B cell (primary cell): ENCODE results near the gene EEA1.

ENCODE experiments used
- EZH2 ChIP-seq: IDR thresholded peaks from 2 replicates; pipeline ENCODE4 v1.6.1; 2012; ENCODE audit warnings: borderline replicate concordance, low read depth, mild to moderate bottlenecking, moderate library complexity, low read length; ENCODE audit not compliant: insufficient read depth, poor library complexity, severe bottlenecking
- TF ChIP-seq, protein P1 (sequence below): fragments of 200-600 bp; IDR thresholded peaks from one replicate; pipeline ENCODE4 v1.8.0; 2022; ENCODE audit warnings: antibody characterized with exemption, mild to moderate bottlenecking

GRCh38 chr12:92847368-92847767 is 81.7 kb downstream of the EEA1 start:
- TF ChIP-seq, protein P1, sequence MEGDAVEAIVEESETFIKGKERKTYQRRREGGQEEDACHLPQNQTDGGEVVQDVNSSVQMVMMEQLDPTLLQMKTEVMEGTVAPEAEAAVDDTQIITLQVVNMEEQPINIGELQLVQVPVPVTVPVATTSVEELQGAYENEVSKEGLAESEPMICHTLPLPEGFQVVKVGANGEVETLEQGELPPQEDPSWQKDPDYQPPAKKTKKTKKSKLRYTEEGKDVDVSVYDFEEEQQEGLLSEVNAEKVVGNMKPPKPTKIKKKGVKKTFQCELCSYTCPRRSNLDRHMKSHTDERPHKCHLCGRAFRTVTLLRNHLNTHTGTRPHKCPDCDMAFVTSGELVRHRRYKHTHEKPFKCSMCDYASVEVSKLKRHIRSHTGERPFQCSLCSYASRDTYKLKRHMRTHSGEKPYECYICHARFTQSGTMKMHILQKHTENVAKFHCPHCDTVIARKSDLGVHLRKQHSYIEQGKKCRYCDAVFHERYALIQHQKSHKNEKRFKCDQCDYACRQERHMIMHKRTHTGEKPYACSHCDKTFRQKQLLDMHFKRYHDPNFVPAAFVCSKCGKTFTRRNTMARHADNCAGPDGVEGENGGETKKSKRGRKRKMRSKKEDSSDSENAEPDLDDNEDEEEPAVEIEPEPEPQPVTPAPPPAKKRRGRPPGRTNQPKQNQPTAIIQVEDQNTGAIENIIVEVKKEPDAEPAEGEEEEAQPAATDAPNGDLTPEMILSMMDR, result no peak
- no peak for TF ChIP-seq EZH2
